Upper lobe of right lung (tissue), 1 donor: ENCODE data around the gene ENTPD3. TPM values are rescaled to one million over a fixed set of nuclear protein-coding genes. Genes with fewer than 3 reads are reported as not detected.

Experiments
- ATAC-seq: fragments of 200-7000 bp; cut with Tn5 transposase; one replicate; pipeline ENCODE4 v1.9.1; 2020; ENCODE audit warnings: mild to moderate bottlenecking, moderate library complexity
- DNase-seq: peaks from one replicate; pipeline ENCODE4 v3.0.0-alpha.2; 2020
- H3K27ac ChIP-seq: fragments of 200-600 bp; one replicate; pipeline ENCODE4 v1.8.0; 2022
- H3K27me3 ChIP-seq: fragments of 200-600 bp; one replicate; pipeline ENCODE4 v1.8.0; 2022; ENCODE audit warnings: mild to moderate bottlenecking
- H3K36me3 ChIP-seq: fragments of 200-600 bp; one replicate; pipeline ENCODE4 v1.8.0; 2022
- H3K4me1 ChIP-seq: fragments of 200-600 bp; one replicate; pipeline ENCODE4 v1.8.0; 2022
- H3K4me3 ChIP-seq: fragments of 200-600 bp; one replicate; pipeline ENCODE4 v1.8.0; 2022; ENCODE audit warnings: mild to moderate bottlenecking
- H3K9me3 ChIP-seq: fragments of 200-600 bp; one replicate; pipeline ENCODE4 v1.8.0; 2022
- CTCF ChIP-seq: fragments of 200-600 bp; IDR thresholded peaks from one replicate; pipeline ENCODE4 v1.8.0; 2022; ENCODE audit warnings: antibody characterized with exemption
- intact Hi-C: fragments of 100-400 bp; cut with DNase I; formaldehyde crosslinking; loops from one replicate; pipeline ENCODE4 v1.11.0; 2022
- total RNA-seq: library from RNA; stranded (reverse); fragmentation: NEBNext Ultra II Directional; extraction: Animal tissue kit (Norgen Biotek cat#: 25700); gene quantifications from one replicate; pipeline ENCODE4 v1.2.1, GENCODE V29; 2021
- donor health status: DM: no; HTN: yes; CAD: no; lungs with severe emphysema.

The ENTPD3 gene
- total RNA-seq, 1 donor from 2014 or later: 3.7 TPM

GRCh38 chr3:40427045-40427669 is 40.2 kb downstream of the ENTPD3 start:
- Histone ChIP-seq H3K27ac (no peak overlapping the region), H3K36me3 (peaks cover 10% of the 10 kb centered on the region), H3K27me3 (no peaks in the 10 kb centered on the region), H3K4me1 (no peaks in the 10 kb centered on the region), H3K4me3 (no peak overlapping the region), H3K9me3 (no peaks in the 10 kb centered on the region)
- intact Hi-C loops: no loop called here
- ATAC-seq (no peak), DNase-seq (no peak)
- TF ChIP-seq CTCF: no peak

GRCh38 chr3:40432793-40433192 is 45.8 kb downstream of the ENTPD3 start:
- ATAC-seq (no peak), DNase-seq (no peak)
- no peak overlapping the region for H3K27ac ChIP-seq
- no peaks in the 10 kb centered on the region for H3K9me3 ChIP-seq
- no peak overlapping the region for H3K4me3 ChIP-seq
- intact Hi-C loops: no loop called here
- no peaks in the 10 kb centered on the region for H3K27me3 ChIP-seq
- no peaks in the 10 kb centered on the region for H3K36me3 ChIP-seq
- H3K4me1 ChIP-seq: no peaks in the 10 kb centered on the region
- no peak for TF ChIP-seq CTCF

- DNase-seq (no peak), ATAC-seq (no peak)
- H3K36me3 ChIP-seq: no peaks in the 10 kb centered on the region
- no peak overlapping the region for H3K4me3 ChIP-seq
- H3K9me3 ChIP-seq: no peaks in the 10 kb centered on the region
- no peak for TF ChIP-seq CTCF
- intact Hi-C loops: no loop called here
- H3K4me1 ChIP-seq: no peaks in the 10 kb centered on the region
- H3K27me3 ChIP-seq: no peaks in the 10 kb centered on the region
- no peak overlapping the region for H3K27ac ChIP-seq
These were observed 50.9 kb downstream of the ENTPD3 start for GRCh38 chr3:40437889-40438288.

GRCh38 chr3:40445062-40445461 is 58.1 kb downstream of the ENTPD3 start:
- H3K9me3 ChIP-seq: no peaks in the 10 kb centered on the region
- TF ChIP-seq CTCF: no peak
- H3K27me3 ChIP-seq: no peaks in the 10 kb centered on the region
- H3K4me1 ChIP-seq: no peaks in the 10 kb centered on the region
- H3K27ac ChIP-seq: no peak overlapping the region
- peaks cover 6% of the 10 kb centered on the region for H3K36me3 ChIP-seq
- no peak overlapping the region for H3K4me3 ChIP-seq
- intact Hi-C loops: no loop called here
- DNase-seq (no peak), ATAC-seq (no peak)

GRCh38 chr3:40445880-40446279 is 58.9 kb downstream of the ENTPD3 start:
- no peak overlapping the region for H3K4me3 ChIP-seq
- no peak for TF ChIP-seq CTCF
- ATAC-seq: no peak

GRCh38 chr3:40450438-40450837 is 63.5 kb downstream of the ENTPD3 start:
- TF ChIP-seq CTCF: no peak
- no peak for DNase-seq
- no peak overlapping the region for H3K27ac ChIP-seq
- H3K9me3 ChIP-seq: no peaks in the 10 kb centered on the region
- no peaks in the 10 kb centered on the region for H3K27me3 ChIP-seq
- H3K4me1 ChIP-seq: peaks cover 11% of the 10 kb centered on the region
- H3K36me3 ChIP-seq: peaks cover 11% of the 10 kb centered on the region
- ATAC-seq: no peak
- intact Hi-C loops: no loop called here
- H3K4me3 ChIP-seq: no peak overlapping the region

More at GRCh38 chr3:40445880-40446279, 58.9 kb downstream of the ENTPD3 start:
- no peaks in the 10 kb centered on the region for H3K9me3 ChIP-seq
- intact Hi-C loops: no loop called here
- no peak overlapping the region for H3K27ac ChIP-seq
- no peaks in the 10 kb centered on the region for H3K27me3 ChIP-seq
- no peak for DNase-seq
- H3K36me3 ChIP-seq: peaks cover 10% of the 10 kb centered on the region
- no peaks in the 10 kb centered on the region for H3K4me1 ChIP-seq
